Measurements from ENCODE around the gene NAA38. TPM values are rescaled to one million over a fixed set of nuclear protein-coding genes. Genes with fewer than 3 reads are reported as not detected.

The NAA38 gene
- total RNA-seq, 1 experiment from 2014 or later, result 103 TPM

DNA sequence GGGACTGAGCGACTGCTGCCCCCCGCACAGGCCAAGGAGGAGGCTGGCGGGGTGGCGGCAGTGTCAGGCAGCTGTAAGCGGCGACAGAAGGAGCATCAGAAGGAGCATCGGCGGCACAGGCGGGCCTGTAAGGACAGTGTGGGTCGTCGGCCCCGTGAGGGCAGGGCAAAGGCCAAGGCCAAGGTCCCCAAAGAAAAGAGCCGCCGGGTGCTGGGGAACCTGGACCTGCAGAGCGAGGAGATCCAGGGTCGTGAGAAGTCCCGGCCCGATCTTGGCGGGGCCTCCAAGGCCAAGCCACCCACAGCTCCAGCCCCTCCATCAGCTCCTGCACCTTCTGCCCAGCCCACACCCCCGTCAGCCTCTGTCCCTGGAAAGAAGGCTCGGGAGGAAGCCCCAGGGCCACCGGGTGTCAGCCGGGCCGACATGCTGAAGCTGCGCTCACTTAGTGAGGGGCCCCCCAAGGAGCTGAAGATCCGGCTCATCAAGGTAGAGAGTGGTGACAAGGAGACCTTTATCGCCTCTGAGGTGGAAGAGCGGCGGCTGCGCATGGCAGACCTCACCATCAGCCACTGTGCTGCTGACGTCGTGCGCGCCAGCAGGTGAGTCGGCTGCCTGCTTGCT is 8.1 kb downstream of the NAA38 start:
- Histone ChIP-seq H3K4me2 (ENCODE audit: low read length) (no peak overlapping the region), H3K9me2 (ENCODE audit: insufficient read depth) (no peaks in the 10 kb centered on the region), H3K9ac (ENCODE audit: low read length) (no peak overlapping the region), H3K4me1 (ENCODE audit: control insufficient read depth in 1 of 2, insufficient read depth in 2 of 2, low read length in 2 of 2) (peaks cover 20 to 37% of the 10 kb centered on the region in 2 experiments), H3K27me3 (ENCODE audit: insufficient read depth, low read length) (no peaks in the 10 kb centered on the region), H3K79me2 (ENCODE audit: insufficient read depth, low read length) (peaks cover 50% of the 10 kb centered on the region), H3K27ac (ENCODE audit: low read depth, low read length) (0 out of 2 replicates have a peak overlapping the region, but pooled peaks have one; percentile 68), H3K36me3 (ENCODE audit: control insufficient read depth in 1 of 2, insufficient read depth in 2 of 2, low read length in 2 of 2) (peaks cover 27 to 31% of the 10 kb centered on the region in 2 experiments), H2AFZ (ENCODE audit: low read depth, low read length, poor library complexity, severe bottlenecking) (no peak overlapping the region), H3K4me3 (replicated peaks in 1 of 2; ENCODE audit: low read depth in 1 of 2, low read length in 2 of 2) (no peak overlapping the region), H4K20me1 (ENCODE audit: insufficient read depth) (no peaks in the 10 kb centered on the region), H3K9me3 (ENCODE audit: control insufficient read depth in 1 of 2, insufficient read depth in 1 of 2, low read depth in 1 of 2, low read length in 2 of 2) (no peaks in the 10 kb centered on the region)
- intact Hi-C loops (cut with micrococcal nuclease), result no loop called here
- ATAC-seq, result no peak
- ChIA-PET CTCF (no interaction called here), POLR2A (no interaction called here), RAD21 (ENCODE audit: low non-redundant PET in 1 of 2, low total read pairs in 2 of 2, uncharacterized antibody in 2 of 2, unreplicated experiment in 2 of 2) (no interaction called here)
- no peak for DNase-seq (ENCODE audit: low read depth, low spot score)
- BruUV-seq (replicated peaks), result no TSS peak
- TF ChIP-seq ZNF274 (IDR thresholded peaks at IDR 0.05; ENCODE audit: low read depth, low read length), result no peak
- TF ChIP-seq EZH2 (IDR thresholded peaks at IDR 0.05), result no peak
- TF ChIP-seq, protein P1, sequence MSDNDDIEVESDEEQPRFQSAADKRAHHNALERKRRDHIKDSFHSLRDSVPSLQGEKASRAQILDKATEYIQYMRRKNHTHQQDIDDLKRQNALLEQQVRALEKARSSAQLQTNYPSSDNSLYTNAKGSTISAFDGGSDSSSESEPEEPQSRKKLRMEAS (IDR thresholded peaks at IDR 0.05), result no peak
- TF ChIP-seq, protein P2, sequence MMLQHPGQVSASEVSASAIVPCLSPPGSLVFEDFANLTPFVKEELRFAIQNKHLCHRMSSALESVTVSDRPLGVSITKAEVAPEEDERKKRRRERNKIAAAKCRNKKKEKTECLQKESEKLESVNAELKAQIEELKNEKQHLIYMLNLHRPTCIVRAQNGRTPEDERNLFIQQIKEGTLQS (IDR thresholded peaks at IDR 0.05), result no peak
- no peak for TF ChIP-seq CBX3 (IDR thresholded peaks at IDR 0.05; ENCODE audit: low read depth)

DNA sequence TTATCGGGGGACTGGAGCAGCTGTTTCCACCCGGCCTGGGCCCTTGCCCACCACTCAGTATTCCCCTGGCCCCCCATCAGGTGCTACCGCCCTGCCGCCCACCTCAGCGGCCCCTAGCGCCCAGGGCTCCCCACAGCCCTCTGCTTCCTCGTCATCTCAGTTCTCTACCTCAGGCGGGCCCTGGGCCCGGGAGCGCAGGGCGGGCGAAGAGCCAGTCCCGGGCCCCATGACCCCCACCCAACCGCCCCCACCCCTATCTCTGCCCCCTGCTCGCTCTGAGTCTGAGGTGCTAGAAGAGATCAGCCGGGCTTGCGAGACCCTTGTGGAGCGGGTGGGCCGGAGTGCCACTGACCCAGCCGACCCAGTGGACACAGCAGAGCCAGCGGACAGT is 8.6 kb downstream of the NAA38 start:
- TF ChIP-seq RAD21 (IDR thresholded peaks at IDR 0.05; ENCODE audit: low read depth) (no peak), POLR2A (IDR thresholded peaks at IDR 0.05; ENCODE audit: borderline replicate concordance, extremely low read depth, insufficient read depth, insufficient read length) (no peak), EZH2phosphoT487 (IDR thresholded peaks at IDR 0.05; ENCODE audit: borderline replicate concordance) (no peak), FOSL1 (IDR thresholded peaks at IDR 0.05; ENCODE audit: low read depth) (no peak), CBX3 (IDR thresholded peaks at IDR 0.05; ENCODE audit: low read depth) (no peak), JUND (IDR thresholded peaks at IDR 0.05) (no peak), POLR2AphosphoS5 (IDR thresholded peaks at IDR 0.05; ENCODE audit: low read depth, low read length) (no peak), SIN3A (IDR thresholded peaks at IDR 0.05; ENCODE audit: low read depth) (no peak)
- TF ChIP-seq, protein P3, sequence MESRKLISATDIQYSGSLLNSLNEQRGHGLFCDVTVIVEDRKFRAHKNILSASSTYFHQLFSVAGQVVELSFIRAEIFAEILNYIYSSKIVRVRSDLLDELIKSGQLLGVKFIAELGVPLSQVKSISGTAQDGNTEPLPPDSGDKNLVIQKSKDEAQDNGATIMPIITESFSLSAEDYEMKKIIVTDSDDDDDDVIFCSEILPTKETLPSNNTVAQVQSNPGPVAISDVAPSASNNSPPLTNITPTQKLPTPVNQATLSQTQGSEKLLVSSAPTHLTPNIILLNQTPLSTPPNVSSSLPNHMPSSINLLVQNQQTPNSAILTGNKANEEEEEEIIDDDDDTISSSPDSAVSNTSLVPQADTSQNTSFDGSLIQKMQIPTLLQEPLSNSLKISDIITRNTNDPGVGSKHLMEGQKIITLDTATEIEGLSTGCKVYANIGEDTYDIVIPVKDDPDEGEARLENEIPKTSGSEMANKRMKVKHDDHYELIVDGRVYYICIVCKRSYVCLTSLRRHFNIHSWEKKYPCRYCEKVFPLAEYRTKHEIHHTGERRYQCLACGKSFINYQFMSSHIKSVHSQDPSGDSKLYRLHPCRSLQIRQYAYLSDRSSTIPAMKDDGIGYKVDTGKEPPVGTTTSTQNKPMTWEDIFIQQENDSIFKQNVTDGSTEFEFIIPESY (IDR thresholded peaks at IDR 0.05; ENCODE audit: extremely low read depth, insufficient replicate concordance, low read length), result no peak
- TF ChIP-seq, protein P2 (IDR thresholded peaks at IDR 0.05), result no peak
- TF ChIP-seq, protein P1 (IDR thresholded peaks at IDR 0.05), result no peak
- no peak overlapping the region for H3K27ac ChIP-seq (ENCODE audit: low read depth, low read length)
- H2AFZ ChIP-seq (ENCODE audit: low read depth, low read length, poor library complexity, severe bottlenecking), result no peak overlapping the region
- no peaks in the 10 kb centered on the region for H3K9me2 ChIP-seq (ENCODE audit: insufficient read depth)
- H4K20me1 ChIP-seq (ENCODE audit: insufficient read depth), result no peaks in the 10 kb centered on the region
- H3K27me3 ChIP-seq (ENCODE audit: insufficient read depth, low read length), result no peaks in the 10 kb centered on the region
- H3K9me3 ChIP-seq (ENCODE audit: control insufficient read depth in 1 of 2, insufficient read depth in 1 of 2, low read depth in 1 of 2, low read length in 2 of 2), result no peaks in the 10 kb centered on the region
- BruUV-seq (replicated peaks), result no TSS peak
- intact Hi-C loops (cut with micrococcal nuclease), result no loop called here
- DNase-seq (ENCODE audit: low read depth, low spot score) (no peak), ATAC-seq (no peak)
- ChIA-PET CTCF (no interaction called here), RAD21 (ENCODE audit: low non-redundant PET in 1 of 2, low total read pairs in 2 of 2, uncharacterized antibody in 2 of 2, unreplicated experiment in 2 of 2) (no interaction called here), POLR2A (no interaction called here)
- peaks cover 20 to 37% of the 10 kb centered on the region in 2 experiments for H3K4me1 ChIP-seq (ENCODE audit: control insufficient read depth in 1 of 2, insufficient read depth in 2 of 2, low read length in 2 of 2)
- H3K4me3 ChIP-seq (replicated peaks in 1 of 2; ENCODE audit: low read depth in 1 of 2, low read length in 2 of 2), result no peak overlapping the region
- H3K4me2 ChIP-seq (ENCODE audit: low read length), result no peak overlapping the region
- no peak overlapping the region for H3K9ac ChIP-seq (ENCODE audit: low read length)
- peaks cover 27 to 31% of the 10 kb centered on the region in 2 experiments for H3K36me3 ChIP-seq (ENCODE audit: control insufficient read depth in 1 of 2, insufficient read depth in 2 of 2, low read length in 2 of 2)
- peaks cover 55% of the 10 kb centered on the region for H3K79me2 ChIP-seq (ENCODE audit: insufficient read depth, low read length)

Measured in HCT116 (cell line).